ENCODE measurements around the gene C2CD2. TPM values are rescaled to one million over a fixed set of nuclear protein-coding genes. Genes with fewer than 3 reads are reported as not detected.

C2CD2 gene
- total and polyA plus RNA-seq, 2 experiments from 2014 or later, result 4.5 to 16.2 TPM

DNA sequence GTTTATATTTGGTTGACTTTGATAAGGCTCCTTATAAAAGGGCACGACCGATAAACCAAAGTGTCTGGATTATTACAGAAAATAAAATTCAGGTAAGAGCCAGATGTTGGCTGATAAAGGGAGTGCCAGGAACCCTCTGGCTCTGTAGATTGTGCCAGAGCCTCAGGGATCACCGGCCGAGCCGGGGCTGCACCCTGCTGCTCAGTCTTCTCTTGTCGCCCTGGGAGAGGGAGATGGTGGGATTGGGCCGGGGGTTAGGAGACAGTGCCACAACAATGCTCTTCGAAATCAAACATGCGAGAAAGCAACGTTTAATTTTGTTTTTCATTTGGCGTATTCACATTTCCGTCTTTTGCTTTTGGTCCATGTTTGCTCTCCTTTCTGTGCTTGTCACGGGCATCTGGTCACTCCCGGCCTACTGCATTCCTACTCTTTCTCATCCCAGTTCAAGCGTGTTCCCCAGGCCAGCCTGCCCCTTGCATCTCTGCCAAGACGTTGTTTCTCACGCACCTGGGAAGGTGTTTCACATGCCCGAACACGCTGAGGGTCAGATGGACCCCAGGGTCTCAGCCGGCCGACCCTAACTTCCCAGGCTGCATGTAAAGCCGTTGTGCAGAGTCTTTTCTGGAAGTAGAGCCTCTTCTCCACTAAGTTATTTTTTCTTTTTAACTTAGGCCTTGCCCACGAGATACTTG, 18.8 kb upstream of the C2CD2 start (continued):
- TF ChIP-seq, protein P1, sequence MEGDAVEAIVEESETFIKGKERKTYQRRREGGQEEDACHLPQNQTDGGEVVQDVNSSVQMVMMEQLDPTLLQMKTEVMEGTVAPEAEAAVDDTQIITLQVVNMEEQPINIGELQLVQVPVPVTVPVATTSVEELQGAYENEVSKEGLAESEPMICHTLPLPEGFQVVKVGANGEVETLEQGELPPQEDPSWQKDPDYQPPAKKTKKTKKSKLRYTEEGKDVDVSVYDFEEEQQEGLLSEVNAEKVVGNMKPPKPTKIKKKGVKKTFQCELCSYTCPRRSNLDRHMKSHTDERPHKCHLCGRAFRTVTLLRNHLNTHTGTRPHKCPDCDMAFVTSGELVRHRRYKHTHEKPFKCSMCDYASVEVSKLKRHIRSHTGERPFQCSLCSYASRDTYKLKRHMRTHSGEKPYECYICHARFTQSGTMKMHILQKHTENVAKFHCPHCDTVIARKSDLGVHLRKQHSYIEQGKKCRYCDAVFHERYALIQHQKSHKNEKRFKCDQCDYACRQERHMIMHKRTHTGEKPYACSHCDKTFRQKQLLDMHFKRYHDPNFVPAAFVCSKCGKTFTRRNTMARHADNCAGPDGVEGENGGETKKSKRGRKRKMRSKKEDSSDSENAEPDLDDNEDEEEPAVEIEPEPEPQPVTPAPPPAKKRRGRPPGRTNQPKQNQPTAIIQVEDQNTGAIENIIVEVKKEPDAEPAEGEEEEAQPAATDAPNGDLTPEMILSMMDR (conservative IDR thresholded peaks at IDR 0.05; ENCODE audit: low read depth in 2 of 2), result no peak

DNA sequence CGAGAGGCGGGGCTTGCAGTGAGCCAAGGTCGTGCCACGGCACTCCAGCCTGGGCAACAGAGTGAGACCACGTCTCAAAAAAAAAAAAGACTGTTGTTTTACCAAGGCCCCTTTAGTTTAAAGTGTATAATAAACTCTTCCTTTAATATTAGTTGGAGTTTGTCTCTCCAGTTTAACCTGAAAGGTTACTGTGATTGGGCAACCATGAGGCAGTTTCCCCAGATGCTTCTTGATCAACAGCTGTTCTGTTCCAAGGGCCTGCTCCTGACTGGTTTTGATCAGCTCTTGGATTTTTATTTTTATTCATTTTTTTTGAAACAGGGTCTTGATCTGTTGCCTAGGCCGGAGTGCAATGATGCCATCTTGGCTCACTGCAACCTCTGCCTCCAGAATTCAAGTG, 18.1 kb upstream of the C2CD2 start:
- Histone ChIP-seq H3K27ac (ENCODE audit: low read depth) (no peak overlapping the region), H3K79me2 (replicated peaks; ENCODE audit: insufficient read depth) (no peaks in the 10 kb centered on the region), H3K36me3 (ENCODE audit: insufficient read depth) (no peaks in the 10 kb centered on the region), H4K20me1 (replicated peaks; ENCODE audit: insufficient read depth) (no peaks in the 10 kb centered on the region), H2AFZ (no peak overlapping the region), H3K4me1 (ENCODE audit: insufficient read depth) (no peaks in the 10 kb centered on the region), H3K27me3 (ENCODE audit: insufficient read depth) (no peaks in the 10 kb centered on the region), H3F3A (replicated peaks; ENCODE audit: low read depth) (no peaks in the 10 kb centered on the region), H3K9me2 (ENCODE audit: insufficient read depth) (no peaks in the 10 kb centered on the region), H3K4me2 (no peak overlapping the region), H3K4me3 (no peak overlapping the region)
- H3K27me3 Mint-ChIP-seq (ENCODE audit: insufficient read depth, low read depth, poor library complexity), result peaks cover 12% of the 10 kb centered on the region
- H3K4me1 Mint-ChIP-seq, result peaks cover 29% of the 10 kb centered on the region
- ATAC-seq (no peak), DNase-seq (ENCODE audit: low spot score) (no peak)
- H3K27ac Mint-ChIP-seq, result no peak overlapping the region
- no peaks in the 10 kb centered on the region for H3K9me3 Mint-ChIP-seq
- H3K36me3 Mint-ChIP-seq (ENCODE audit: low read depth), result no peaks in the 10 kb centered on the region
- H3K4me3 Mint-ChIP-seq, result no peak overlapping the region
- TF ChIP-seq EZH2phosphoT487 (IDR thresholded peaks at IDR 0.05; ENCODE audit: unreplicated experiment) (no peak), JUNB (IDR thresholded peaks at IDR 0.05; ENCODE audit: unreplicated experiment) (no peak), ETS1 (IDR thresholded peaks at IDR 0.05) (no peak), STAT1 (IDR thresholded peaks at IDR 0.05; ENCODE audit: unreplicated experiment) (no peak), ZNF331 (CRISPR knock-in tag; IDR thresholded peaks at IDR 0.05; ENCODE audit: low read depth) (no peak), POLR2AphosphoS5 (IDR thresholded peaks at IDR 0.05; ENCODE audit: low read depth) (no peak), EZH2 (IDR thresholded peaks at IDR 0.05; ENCODE audit: low read depth, unreplicated experiment) (no peak)
- TF ChIP-seq, protein P2, sequence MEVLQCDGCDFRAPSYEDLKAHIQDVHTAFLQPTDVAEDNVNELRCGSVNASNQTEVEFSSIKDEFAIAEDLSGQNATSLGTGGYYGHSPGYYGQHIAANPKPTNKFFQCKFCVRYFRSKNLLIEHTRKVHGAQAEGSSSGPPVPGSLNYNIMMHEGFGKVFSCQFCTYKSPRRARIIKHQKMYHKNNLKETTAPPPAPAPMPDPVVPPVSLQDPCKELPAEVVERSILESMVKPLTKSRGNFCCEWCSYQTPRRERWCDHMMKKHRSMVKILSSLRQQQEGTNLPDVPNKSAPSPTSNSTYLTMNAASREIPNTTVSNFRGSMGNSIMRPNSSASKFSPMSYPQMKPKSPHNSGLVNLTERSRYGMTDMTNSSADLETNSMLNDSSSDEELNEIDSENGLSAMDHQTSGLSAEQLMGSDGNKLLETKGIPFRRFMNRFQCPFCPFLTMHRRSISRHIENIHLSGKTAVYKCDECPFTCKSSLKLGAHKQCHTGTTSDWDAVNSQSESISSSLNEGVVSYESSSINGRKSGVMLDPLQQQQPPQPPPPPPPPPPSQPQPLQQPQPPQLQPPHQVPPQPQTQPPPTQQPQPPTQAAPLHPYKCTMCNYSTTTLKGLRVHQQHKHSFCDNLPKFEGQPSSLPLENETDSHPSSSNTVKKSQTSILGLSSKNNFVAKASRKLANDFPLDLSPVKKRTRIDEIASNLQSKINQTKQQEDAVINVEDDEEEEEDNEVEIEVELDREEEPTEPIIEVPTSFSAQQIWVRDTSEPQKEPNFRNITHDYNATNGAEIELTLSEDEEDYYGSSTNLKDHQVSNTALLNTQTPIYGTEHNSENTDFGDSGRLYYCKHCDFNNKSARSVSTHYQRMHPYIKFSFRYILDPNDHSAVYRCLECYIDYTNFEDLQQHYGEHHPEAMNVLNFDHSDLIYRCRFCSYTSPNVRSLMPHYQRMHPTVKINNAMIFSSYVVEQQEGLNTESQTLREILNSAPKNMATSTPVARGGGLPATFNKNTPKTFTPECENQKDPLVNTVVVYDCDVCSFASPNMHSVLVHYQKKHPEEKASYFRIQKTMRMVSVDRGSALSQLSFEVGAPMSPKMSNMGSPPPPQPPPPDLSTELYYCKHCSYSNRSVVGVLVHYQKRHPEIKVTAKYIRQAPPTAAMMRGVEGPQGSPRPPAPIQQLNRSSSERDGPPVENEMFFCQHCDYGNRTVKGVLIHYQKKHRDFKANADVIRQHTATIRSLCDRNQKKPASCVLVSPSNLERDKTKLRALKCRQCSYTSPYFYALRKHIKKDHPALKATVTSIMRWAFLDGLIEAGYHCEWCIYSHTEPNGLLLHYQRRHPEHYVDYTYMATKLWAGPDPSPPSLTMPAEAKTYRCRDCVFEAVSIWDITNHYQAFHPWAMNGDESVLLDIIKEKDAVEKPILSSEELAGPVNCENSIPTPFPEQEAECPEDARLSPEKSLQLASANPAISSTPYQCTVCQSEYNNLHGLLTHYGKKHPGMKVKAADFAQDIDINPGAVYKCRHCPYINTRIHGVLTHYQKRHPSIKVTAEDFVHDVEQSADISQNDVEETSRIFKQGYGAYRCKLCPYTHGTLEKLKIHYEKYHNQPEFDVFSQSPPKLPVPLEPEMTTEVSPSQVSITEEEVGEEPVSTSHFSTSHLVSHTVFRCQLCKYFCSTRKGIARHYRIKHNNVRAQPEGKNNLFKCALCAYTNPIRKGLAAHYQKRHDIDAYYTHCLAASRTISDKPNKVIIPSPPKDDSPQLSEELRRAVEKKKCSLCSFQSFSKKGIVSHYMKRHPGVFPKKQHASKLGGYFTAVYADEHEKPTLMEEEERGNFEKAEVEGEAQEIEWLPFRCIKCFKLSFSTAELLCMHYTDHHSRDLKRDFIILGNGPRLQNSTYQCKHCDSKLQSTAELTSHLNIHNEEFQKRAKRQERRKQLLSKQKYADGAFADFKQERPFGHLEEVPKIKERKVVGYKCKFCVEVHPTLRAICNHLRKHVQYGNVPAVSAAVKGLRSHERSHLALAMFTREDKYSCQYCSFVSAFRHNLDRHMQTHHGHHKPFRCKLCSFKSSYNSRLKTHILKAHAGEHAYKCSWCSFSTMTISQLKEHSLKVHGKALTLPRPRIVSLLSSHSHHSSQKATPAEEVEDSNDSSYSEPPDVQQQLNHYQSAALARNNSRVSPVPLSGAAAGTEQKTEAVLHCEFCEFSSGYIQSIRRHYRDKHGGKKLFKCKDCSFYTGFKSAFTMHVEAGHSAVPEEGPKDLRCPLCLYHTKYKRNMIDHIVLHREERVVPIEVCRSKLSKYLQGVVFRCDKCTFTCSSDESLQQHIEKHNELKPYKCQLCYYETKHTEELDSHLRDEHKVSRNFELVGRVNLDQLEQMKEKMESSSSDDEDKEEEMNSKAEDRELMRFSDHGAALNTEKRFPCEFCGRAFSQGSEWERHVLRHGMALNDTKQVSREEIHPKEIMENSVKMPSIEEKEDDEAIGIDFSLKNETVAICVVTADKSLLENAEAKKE (CRISPR knock-in tag; IDR thresholded peaks at IDR 0.05), result no peak
- TF ChIP-seq, protein P3, sequence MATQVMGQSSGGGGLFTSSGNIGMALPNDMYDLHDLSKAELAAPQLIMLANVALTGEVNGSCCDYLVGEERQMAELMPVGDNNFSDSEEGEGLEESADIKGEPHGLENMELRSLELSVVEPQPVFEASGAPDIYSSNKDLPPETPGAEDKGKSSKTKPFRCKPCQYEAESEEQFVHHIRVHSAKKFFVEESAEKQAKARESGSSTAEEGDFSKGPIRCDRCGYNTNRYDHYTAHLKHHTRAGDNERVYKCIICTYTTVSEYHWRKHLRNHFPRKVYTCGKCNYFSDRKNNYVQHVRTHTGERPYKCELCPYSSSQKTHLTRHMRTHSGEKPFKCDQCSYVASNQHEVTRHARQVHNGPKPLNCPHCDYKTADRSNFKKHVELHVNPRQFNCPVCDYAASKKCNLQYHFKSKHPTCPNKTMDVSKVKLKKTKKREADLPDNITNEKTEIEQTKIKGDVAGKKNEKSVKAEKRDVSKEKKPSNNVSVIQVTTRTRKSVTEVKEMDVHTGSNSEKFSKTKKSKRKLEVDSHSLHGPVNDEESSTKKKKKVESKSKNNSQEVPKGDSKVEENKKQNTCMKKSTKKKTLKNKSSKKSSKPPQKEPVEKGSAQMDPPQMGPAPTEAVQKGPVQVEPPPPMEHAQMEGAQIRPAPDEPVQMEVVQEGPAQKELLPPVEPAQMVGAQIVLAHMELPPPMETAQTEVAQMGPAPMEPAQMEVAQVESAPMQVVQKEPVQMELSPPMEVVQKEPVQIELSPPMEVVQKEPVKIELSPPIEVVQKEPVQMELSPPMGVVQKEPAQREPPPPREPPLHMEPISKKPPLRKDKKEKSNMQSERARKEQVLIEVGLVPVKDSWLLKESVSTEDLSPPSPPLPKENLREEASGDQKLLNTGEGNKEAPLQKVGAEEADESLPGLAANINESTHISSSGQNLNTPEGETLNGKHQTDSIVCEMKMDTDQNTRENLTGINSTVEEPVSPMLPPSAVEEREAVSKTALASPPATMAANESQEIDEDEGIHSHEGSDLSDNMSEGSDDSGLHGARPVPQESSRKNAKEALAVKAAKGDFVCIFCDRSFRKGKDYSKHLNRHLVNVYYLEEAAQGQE (IDR thresholded peaks at IDR 0.05; ENCODE audit: unreplicated experiment), result no peak
